LoVo (cell line): Measurements from ENCODE around the gene CFTR.
"Not testable (repeated sequence)": the region's sequence is repeated elsewhere in the genome, so short reads cannot be mapped to it uniquely, and the experiment has no call there.

Experiments
- DNase-seq: peaks from one replicate; pipeline ENCODE4 v3.0.0-alpha.2; 2016; ENCODE audit warnings: low spot score

The CFTR gene

DNA sequence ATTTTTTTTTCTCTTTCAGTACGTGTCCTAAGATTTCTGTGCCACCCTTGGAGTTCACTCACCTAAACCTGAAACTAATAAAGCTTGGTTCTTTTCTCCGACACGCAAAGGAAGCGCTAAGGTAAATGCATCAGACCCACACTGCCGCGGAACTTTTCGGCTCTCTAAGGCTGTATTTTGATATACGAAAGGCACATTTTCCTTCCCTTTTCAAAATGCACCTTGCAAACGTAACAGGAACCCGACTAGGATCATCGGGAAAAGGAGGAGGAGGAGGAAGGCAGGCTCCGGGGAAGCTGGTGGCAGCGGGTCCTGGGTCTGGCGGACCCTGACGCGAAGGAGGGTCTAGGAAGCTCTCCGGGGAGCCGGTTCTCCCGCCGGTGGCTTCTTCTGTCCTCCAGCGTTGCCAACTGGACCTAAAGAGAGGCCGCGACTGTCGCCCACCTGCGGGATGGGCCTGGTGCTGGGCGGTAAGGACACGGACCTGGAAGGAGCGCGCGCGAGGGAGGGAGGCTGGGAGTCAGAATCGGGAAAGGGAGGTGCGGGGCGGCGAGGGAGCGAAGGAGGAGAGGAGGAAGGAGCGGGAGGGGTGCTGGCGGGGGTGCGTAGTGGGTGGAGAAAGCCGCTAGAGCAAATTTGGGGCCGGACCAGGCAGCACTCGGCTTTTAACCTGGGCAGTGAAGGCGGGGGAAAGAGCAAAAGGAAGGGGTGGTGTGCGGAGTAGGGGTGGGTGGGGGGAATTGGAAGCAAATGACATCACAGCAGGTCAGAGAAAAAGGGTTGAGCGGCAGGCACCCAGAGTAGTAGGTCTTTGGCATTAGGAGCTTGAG lies at the start of gene CFTR:
Gene CFTR, plus strand, starts transcription at position 801 of the 830 bp plus-strand sequence. CDS start 70 bp downstream, outside the sequence.
- DNase-seq, result peak; percentile 66

DNA sequence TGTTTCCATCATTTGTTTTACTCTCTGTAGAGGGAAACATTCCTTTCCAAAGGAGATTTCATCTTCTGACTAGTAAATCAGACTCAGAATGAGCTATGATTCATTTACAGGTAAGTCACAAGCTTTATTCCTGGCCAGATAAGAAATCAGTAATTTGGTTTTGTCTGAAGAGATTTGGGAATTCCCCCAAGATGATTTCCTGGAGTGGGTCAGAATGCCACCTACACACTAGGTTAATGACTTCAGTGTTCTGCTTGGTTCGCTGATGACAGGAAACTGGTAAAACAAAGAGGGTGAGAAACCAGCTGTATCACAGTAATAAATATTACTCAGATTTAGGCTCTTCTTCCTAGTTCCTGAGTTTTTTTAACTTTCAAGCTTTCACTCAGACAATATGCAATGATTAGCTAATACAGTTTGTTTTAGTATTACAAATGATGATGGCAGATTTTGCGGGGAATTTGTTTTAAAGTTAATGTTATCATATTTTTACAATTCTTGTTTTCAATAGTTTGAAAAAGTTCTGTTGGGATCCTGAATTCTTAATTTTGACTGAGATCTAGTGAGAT lies 44.3 kb upstream of the CFTR start:
- no peak for DNase-seq

- DNase-seq, result no peak
These were observed 35.2 kb upstream of the CFTR start for GRCh38 chr7:117444646-117445045.

- peak; percentile 23 for DNase-seq
These were observed 34.6 kb upstream of the CFTR start for GRCh38 chr7:117445206-117445605.

GRCh38 chr7:117446220-117446815 lies 33.5 kb upstream of the CFTR start:
- DNase-seq, result no peak

- no peak for DNase-seq
These were observed 31.2 kb upstream of the CFTR start for GRCh38 chr7:117448655-117449054.

GRCh38 chr7:117458977-117459583 lies 20.7 kb upstream of the CFTR start:
- peak; percentile 69 for DNase-seq

GRCh38 chr7:117459735-117460134 lies 20.1 kb upstream of the CFTR start:
- DNase-seq, result no peak

GRCh38 chr7:117460815-117461214 lies 19.0 kb upstream of the CFTR start:
- not testable (repeated sequence) for DNase-seq

GRCh38 chr7:117468174-117468573 lies 11.7 kb upstream of the CFTR start:
- DNase-seq, result no peak

DNA sequence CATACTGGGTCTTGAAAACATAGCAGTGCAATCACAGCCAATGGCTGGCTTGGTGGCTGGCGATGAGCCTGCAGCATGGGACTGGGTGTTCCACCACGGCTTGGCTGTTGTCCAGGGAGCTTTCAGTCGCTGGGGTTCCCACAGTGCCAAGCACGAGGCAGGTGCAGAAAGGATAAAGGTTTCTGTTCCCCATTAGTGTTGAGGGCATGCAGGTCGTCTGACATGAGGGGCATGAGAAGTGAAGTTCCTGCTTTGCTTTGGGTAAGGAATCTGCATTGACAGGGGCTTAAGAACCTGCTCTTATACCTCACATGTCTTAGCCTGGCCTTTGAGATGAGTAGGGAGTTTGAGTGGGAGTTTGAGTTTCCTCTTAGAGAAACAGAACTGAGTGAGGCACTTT lies 9.0 kb upstream of the CFTR start:
- DNase-seq, result no peak

- DNase-seq, result no peak
These were observed 7.5 kb upstream of the CFTR start for GRCh38 chr7:117472335-117472734.

- DNase-seq, result no peak
These were observed 3.1 kb upstream of the CFTR start for GRCh38 chr7:117476557-117477215.

GRCh38 chr7:117478836-117479224 lies 995 bp upstream of the CFTR start:
- peak; percentile 41 for DNase-seq

GRCh38 chr7:117480055-117480362 lies 184 bp downstream of the CFTR start:
- no peak for DNase-seq

- peak; percentile 56 for DNase-seq
These were observed 1.2 kb downstream of the CFTR start for GRCh38 chr7:117480978-117481377.

- DNase-seq, result no peak
These were observed 5.3 kb downstream of the CFTR start for GRCh38 chr7:117485118-117485620.

DNA sequence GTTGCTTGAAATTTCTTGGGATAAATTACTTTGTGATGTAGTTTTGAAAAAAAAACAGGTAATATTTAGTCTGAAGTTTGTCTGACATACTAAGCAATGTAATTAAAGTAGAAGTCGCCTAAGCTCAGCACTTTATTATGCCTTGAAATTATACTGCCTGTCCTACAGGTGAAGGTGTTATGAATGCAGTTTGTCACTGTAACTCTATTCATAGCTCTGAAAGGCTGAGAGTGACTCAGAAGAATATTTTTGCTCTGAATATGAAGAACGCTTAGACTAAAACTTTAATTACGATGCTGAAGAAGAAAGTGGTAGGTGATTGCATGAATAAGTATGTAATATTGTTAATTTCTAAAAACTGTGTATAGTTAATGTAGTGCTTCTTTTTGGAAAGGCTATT lies 9.2 kb downstream of the CFTR start:
- DNase-seq, result no peak

GRCh38 chr7:117489430-117489829 lies 9.6 kb downstream of the CFTR start:
- no peak for DNase-seq

DNA sequence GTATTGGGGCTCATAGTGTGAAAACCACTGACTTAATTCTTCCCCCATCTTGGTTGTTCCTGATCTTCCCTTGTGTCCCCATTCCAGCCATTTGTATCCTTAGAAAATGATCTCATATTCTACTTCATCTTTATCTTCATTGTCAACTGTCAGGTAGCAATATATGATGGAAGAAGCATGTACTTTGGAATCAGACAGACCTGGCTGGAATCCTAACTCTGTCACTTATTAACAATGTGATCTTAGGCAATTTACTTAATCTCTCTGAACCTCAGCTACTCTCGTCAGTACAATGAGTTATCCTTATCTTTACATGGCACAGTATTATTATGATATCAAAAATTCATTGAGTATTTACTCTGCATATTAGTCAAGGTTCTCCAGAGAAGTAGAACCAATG lies 10.1 kb downstream of the CFTR start:
- DNase-seq, result peak; percentile 70

DNA sequence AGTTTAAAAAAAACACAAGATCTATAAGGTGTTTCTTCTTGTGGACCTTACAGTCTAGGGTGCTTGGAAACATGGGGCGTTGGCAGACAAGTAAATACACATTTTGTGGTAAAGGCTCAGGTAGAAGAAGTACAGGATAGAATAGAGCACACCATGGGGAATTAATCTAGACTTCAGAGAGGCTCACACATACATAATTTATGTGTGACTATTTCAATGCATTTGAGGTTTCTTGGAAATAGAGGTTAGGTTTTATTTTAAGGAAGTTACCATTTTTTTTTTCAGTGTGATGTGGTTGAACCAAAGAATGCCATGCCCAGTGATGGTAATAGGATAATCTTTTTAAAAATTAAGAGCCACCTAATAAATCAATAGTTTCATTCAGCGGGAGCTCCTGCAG lies 12.8 kb downstream of the CFTR start:
- DNase-seq, result no peak

GRCh38 chr7:117493460-117493859 lies 13.6 kb downstream of the CFTR start:
- DNase-seq, result no peak
